ENCODE data around the gene PRSS21.
A peak's percentile ranks its signal among the peaks of the same experiment; 100 is the strongest.

Gene PRSS21

DNA sequence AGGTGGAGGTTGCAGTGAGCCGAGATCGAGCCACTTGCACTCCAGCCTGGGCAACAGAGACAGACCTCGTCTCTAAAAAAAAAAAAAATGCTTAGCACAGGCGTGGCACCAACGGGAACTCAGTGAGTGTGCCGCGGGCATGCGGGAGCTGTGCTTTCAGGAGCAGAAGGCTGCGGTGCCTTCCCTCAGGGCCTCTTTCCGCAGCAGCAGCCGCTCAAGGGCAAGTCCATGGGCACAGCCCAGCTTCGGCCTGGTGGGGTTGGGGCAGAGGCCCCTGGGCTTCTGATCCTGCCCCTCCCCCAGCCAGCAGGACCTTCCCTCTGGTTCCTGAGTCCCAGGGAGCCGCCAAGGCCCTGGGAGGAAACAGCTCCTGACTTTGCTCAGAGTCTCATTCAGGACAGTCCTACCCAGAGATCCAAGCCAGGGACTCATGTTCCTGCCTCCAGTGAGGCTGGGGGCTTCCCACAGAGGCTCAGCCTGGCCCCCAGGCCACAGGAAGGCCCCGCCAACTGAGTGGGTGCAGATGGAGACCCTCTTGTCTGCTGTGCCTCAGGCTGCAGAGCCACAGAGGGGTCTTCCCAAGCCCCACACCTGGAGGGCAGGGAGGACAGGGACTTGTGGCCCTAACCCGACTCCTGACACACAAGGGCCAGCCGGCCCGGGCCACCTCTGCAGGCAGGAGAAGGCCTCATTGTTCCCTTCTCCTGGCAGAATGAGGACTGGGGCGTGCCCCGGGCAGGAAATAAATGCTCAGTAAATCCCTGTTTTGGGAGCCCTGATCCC, 9.7 kb downstream of the PRSS21 start:
- DNase-seq = no peak

DNA sequence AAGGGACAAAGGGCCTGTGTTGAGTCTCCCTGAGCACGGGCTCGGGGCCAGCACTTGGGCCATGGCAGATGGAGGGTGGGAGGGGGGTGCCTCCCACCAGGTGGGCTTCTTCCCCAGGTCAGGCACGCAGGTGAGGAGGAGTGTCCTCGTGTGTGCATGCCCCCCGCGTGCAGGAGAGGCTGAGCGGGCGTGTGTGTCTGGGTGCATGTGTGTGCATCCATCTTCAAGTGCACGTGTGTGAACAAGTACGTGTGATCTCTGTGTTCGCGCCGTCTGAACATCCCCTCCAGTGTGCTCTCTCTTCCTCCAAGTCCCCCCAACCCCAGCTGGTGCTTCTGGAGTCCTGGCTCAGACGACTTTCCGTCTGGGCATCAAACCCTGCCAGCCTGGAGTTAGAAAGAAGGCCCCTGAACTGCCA, 10.3 kb downstream of the PRSS21 start:
- DNase-seq = no peak

DNA sequence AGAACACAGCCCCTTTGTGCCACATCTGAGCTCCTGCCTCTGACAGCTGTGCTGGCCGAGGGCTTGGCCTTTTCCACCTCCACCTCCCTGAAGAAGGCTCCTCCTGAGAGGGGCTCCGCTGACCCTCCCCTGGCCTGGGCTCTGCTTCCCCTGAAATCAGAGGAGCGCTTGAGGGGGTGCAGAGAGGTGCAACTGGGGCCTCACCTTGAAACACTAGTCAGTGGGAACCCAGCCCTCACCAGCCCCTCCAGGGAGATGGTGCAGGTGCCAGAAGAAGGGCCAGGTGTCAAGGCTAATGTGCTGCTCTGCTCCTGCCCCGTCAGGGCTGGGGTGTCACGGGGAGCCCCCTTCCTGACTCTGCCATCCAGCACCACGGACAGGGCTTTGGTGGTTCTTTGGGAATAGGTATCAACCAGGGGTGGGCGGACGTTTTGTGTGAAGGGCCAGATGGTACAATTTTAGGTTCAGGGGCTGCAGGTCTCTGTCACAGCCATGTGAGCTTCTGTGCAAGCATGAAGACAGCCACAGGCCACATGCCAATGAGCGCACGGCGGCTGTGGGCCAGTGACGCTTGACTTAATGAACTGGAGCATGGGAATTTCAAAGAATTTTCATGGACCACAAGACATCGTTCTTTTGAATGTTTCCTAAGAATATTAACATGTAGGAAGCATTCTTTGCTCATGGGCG, 10.9 kb downstream of the PRSS21 start:
- DNase-seq = no peak

DNA sequence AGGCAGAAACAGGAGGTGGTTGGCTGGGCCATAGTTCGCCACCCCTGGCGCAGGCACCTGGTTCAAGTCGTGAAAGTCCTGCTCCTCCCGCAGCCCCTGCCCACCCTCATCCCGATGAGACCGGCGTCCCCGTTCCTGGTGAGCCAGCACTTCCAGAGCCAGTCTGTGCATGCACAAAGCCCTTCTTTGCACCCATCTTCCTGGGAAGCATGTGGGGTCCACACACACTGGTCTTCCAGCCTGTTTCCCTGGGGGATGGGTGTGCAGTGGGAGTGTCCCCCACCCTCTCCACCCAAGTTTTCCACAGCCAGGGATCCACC, 11.4 kb downstream of the PRSS21 start:
- DNase-seq = no peak

DNA sequence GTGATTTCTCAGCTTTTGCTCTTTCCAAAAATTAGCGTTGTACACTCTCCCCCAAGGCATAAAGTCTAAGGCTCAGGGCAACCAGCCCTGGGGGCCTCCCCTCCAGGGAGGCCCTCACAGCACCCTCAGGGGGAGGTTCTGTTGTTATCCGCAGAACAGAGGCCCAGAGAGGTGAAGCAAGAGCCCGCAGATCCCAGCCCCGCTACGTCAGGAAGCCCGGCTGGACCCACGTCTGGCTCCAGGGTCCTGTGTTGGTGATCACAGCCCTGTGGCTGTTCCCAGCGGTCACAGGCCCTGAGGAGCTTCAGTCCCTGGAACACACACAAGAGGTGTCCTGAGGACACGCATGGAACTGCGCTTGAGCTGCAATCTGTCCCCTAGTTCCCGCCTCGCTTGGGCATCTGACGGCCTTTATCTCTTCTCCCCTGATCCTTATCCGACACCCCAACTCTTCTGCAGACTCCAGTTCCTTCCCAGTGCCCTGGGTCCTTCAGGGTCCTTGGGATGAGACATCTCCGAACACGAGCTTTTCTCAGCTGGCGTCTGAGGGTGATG, 11.9 kb downstream of the PRSS21 start:
- no peak for DNase-seq

DNA sequence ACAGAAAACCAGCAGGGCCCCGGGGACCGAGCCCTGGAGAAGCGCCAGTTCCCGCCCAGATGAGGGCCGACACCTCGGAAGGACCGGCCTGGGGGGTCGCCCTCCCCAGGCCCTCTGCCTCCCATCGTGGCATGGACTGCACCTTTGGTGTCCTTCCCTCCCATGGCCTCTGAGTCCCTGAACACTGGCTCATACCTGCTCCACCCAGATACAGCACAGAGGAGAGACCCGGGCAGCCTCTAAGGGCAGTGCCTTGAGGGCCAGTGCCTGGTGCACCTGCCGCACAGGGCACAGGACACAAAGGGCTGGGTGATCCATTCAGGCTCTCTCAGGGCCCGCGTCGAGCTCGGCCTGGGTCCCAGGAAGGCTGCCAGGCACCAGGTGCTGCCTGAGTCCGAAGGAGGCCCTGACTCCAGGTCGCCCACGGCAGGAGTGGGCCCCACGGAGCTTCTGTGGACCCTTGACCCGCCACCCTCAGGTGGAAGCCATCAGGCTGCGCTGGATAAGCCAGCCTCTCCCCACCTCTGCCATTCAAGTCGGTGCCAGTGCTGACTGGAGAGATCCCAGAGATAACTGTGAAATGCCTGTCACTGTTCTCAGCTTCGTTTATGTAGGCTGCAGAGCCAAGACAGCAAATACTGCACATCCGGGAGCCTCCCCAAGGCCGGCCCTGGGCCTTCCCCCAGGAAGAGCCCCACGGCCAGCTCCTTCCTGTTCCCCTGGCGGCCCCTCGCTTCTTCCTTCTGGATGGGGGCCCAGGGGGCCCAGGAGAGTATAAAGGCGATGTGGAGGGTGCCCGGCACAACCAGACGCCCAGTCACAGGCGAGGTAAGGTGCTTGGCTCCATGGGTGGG, 12.7 kb downstream of the PRSS21 start, which contains the start of gene ZG16B:
Gene ZG16B, plus strand, starts transcription at position 803 of the 854 bp plus-strand sequence. CDS start 139 bp downstream, outside the sequence.
- DNase-seq = no peak

DNA sequence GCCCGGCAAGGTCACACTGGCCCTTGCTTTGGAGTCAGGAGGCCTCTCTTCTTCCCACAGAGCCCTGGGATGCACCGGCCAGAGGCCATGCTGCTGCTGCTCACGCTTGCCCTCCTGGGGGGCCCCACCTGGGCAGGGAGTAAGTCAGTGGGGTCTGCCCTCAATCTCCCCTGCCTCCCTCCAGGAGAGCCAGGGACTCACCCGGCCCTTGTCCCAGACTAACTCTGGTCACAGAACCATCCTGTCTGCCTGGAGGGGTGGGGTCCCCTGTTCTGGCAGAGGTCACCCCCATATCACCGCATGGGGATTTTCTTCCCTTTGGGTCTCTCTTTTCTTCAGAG, 13.3 kb downstream of the PRSS21 start:
- DNase-seq = no peak

DNA sequence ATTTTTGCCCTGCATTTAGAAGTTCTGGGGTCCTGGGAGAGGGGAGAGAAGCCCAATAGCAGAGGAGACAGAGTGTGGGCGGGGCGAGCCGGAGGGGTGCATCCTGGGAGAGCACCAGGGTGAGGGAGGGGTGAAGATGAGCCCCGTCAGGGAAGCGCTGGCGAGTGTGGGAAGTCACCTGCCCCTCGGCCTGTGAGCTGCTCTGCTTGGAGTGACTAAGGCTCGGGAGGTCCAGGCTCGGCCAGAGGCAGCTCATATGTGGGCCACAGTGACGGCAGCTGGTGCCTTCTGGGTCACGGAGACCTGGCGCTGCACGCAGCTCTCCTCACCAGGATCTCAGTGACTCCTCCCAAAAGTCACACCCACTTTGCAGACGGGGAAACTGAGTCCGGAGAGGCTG, 14.2 kb downstream of the PRSS21 start:
- DNase-seq = no peak

DNA sequence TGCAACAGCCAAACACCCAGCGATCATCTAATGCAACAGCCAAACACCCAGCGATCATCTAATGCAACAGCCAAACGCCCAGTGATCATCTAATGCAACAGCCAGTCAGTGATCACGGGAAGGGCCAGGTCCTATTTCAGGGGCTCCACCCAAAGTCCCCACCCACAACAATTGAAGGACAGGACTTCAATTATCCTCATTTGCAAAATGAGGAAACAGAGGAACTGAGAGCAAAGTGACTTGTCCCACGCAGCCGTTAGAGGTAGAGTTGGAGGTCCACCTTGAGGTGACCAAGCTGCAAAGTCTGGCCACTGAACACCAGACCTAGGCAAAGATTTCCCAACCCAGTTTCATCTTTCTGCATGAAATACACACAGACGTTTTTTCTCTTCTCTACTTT, 16.7 kb downstream of the PRSS21 start:
- no peak for DNase-seq

DNA sequence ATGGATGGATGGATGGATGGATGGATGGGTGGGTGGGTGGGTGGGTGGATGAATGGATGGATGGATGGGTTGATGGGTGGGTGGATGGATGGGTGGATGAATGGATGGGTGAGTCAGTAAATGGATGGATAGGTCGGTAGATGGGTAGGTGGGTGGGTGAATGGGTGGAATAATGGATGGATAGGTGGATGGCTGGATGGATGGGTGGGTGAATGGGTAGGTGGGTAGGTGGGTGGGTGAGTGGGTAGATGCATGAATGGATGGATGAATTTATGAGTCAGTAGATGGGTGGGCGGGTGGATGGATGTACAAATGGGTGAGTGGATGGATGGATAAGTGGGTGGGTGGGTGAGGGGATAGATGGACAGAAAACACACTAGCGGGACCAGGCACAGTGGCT, 17.9 kb downstream of the PRSS21 start:
- no peak for DNase-seq

DNA sequence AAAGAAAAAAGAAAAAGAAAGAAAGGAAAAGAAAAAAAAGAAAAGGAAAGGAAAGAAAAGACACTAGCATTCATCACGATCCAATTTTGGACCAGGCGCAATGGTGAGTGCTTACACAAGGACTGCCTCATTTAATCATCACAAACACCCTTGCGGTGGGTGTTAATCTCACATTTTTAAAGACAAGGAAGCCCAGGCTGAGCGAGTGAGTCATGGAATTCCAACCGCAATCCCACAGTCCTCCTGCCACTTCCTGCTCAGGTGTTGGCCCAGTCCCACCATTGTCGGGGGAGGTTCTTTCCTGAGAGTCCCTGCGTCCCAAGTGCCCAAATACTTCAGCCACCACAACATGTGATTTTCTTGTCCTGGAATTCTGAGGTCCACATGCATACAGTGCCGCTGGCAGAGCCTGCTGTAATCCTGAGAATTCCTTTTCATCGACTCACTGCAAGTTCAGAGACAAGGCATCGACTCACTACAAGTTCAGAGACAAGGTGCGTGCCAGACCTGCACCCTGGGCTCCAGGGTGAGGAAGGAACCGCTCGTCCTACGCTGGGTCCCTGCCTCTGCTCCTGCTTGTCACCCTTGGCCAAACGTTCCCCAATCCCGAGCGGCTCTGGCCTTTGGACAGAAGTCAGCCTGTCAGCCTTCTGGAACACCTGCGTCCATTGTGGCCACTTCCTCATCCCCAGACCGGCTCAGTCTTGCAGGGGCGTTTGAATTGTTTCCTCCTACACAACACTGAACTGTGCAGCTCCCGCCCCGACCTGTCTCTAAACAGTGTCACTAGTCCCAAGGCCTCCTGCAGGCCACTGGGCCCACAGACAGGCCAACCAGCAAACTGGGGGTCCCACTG, 18.8 kb downstream of the PRSS21 start:
- DNase-seq = no peak

DNA sequence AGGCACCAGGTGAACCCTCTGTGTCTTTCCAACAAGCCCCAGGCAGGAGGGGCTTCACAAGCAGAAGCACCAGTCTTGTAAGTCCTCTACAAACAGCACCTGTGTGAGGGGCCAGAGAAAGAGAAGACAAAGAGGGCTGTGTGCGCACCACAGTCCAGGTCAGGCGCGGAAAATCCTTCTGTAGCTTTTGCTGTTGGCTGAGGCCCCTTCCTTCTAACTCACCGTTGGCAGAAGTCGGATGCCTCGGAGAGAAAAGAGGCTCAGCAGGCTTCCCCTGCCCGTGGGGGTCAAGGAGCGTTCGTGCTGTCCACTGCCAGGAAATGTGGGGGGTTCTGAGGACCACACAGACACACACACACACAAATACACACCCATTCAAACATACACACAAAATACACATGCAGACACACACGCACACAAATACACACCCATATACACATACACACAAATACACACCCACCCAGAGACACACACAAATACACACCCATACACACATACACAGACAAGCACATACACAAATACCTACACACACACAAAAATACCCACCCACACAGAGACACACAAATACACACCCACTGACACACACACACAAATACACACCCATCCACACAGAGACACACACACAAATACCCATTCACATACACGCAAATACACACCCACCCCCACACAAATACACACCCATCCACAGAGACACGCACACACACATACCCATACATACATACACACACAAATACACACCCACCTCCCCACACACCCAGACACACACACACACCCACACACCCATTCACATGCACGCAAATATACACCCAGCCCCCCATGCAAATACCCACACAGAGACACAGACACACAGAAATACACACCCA, 19.8 kb downstream of the PRSS21 start:
- no peak for DNase-seq

DNA sequence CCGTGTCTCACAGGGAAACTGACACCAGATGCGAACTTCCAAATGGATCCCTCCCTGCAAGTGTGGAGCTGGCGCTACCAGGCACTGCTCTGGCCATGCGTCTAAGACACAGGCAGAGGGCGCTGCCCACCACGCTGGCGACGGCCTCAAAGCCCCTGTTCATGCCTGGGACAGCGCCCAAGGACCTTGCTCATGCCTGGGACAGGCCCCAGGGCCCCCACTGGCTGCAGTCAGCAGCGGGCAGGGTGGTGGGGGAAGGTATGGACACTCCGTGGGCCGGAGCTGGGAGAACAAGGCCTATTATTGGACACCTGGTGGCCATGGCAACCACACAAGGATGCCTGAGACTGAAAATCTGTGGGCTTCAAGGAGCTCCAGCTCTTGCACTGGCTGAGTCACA, 21.9 kb downstream of the PRSS21 start:
- peak; percentile 19 for DNase-seq

DNA sequence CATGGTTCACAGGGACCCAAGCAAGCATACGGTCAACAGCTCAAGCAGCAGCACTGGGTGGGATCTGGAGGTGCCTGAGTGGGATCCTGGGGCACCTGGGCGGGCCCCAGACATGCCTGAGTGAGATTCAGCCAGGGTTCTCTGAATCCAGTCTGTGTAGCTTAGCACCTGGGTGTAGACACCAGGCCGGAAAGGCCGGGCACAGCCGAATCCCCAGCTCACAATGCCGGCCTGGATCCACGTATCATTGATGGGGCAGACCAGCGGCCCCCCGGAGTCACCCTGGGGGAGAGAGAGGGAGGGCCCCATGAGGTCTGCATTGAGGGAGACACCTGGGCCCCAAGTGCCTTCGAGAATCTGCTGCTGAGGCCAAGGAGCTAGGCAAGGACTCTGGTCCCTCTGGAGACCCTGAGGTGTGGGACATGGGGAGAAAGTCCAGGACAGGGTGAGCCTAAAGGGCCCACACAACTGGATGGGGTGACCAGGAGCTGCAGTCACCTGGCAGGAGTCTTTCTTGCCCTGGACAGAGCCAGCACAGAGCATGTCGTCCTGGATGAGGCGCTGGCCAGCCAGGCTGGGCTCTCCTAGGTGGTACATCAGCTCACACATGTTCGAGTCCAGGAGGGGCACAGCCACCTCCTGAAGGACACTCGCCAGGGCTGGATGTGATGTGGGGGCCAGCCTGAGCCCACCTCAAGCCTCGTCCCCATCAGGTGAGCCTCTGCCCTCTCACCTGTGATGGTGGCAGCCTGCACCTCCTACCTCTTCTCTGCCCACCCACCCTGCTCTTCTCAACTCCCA, 22.8 kb downstream of the PRSS21 start:
- no peak for DNase-seq

DNA sequence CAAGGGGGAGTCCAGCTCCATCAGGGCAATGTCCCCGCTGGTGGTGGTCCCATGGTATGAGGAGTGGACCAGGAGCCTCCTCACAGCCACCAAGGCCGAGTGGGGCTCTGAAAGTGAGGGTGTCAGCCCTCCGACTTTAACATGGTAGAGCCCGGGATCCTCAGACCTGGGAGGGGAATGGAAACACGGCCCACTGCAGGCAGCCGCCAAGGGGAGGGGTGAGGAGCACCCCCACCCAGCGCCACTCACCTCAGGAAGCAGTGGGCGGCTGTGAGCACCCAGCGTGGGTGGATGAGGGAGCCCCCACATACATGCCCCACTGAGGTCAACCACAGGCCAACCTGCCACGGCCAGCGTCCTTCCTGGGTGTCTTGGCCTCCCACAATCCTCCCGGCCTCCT, 23.9 kb downstream of the PRSS21 start:
- no peak for DNase-seq

DNA sequence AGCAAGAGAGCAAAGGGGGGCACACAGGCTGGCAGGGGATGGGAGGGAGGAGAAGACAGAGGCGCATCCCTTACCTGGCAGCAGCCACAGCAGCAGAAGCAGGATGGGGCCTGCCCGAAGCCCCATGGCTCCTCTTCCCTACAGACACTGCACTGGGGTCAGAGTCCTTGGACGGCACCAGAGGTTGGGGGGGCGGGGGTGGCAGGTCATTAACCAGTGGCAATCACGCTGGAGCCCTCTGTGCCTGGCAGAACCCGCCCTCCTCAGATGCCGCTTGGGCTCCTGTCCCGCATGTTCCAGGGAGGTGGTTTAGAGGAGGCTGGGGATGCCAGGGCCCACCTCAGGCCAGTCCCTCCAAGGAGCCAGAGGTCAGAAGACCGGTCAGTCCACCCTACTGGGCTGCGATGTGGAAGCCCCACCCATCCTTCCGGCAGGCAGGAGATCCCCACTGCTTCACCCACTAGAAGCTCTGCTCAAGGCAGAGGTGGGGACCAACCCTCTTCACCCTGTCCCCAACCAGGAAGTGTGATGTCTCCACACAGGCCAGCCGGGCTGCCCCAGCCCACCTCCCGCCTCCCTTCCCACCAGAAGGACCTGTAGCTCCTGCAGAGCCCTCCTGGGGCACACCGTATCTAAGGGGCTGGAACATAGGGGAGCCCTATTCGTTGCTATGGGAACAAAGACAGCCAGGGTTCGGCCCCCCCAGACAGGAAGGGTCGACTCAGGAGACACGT, 24.7 kb downstream of the PRSS21 start:
- no peak for DNase-seq

DNA sequence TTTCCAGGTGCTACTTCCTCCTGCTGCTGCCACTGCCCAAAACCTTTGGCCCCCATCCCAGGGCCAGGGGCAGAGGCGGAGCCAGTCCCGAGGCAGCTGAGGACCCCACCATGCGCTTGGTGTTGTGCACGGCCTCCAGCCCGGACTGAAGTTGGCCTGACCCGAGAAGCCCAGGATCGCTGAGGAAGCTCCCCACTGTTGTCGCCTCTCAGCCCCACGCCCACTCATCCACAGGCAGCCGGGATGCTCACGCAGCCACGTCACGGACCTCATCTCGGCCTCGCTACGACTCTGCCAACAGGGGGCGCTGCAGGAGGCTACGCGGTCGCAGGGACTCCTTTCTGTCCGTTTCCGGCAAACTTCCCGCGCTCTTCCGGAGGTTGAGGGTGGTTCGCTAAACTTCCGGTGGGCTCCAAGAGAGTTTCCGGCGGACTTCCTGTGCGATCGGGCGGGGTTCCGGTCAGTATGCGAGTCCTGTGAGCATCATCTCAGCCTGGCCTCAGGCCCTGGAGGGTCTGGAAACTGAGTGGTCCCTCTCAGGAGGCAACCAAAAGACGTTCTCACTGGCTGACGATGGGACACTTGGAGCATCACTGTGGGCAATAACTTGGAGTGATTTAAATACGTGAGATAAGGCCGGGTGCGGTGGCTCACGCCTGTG, 25.4 kb downstream of the PRSS21 start:
- peak; percentile 35 for DNase-seq

DNA sequence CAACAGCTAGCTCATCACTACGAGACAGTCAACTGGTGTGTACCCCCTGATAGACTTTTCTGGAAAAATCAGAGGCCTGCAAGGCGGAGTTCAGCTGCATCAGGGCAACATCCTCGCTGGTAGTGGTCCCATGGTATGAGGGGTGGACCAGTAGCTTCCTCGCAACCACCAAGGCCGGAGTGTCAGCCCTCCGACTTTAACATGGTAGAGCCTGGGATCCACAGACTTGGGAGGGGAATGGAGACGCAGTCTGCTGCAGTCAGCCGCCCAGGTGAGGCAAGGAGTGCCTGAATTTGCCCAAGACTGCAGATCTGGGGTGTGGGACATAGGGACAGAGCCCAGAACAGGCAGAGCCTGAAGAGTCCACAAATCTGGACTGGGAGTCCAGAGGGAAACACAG, 26.5 kb downstream of the PRSS21 start:
- DNase-seq = no peak

DNA sequence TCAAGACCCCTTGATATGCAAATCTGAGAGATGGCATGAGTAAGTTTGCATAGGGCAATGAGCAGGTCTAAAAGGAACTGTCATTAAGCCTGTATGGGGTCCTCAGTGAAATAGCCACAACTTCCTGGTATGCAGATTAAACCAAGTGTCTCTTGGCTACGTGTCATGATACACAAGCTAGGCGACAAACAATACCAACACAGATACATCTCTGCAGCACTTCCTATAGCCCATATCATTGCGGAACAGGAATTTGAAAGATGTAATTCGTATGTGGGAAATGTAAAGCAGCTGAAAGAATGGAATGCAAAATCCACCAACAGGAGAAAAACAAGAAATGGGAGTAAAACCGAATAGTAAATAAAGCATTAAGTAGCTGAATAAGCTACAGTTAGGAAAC, 28.1 kb downstream of the PRSS21 start:
- no peak for DNase-seq

Measured in effector CD4-positive, alpha-beta T cell (primary cell).